Activated T-cell treated with anti-CD3 and anti-CD28 coated beads for 48 hours (primary cell): Measurements from ENCODE around the gene SLC37A1.
A peak's percentile ranks its signal among the peaks of the same experiment; 100 is the strongest.

ENCODE experiments used
- DNase-seq: peaks from one replicate; pipeline ENCODE4 v3.0.0-alpha.2; 2020; ENCODE audit warnings: low read depth

SLC37A1 gene

GRCh38 chr21:42507418-42507817, 6.2 kb upstream of the SLC37A1 start:
- no peak for DNase-seq

GRCh38 chr21:42508371-42508770, 5.3 kb upstream of the SLC37A1 start:
- no peak for DNase-seq

- DNase-seq = no peak
Measured at GRCh38 chr21:42509244-42509643, 4.4 kb upstream of the SLC37A1 start.

GRCh38 chr21:42512346-42513034, 1.2 kb upstream of the SLC37A1 start:
- DNase-seq = no peak

- peak; percentile 60 for DNase-seq
Measured at GRCh38 chr21:42513985-42514882, 582 bp downstream of the SLC37A1 start.

GRCh38 chr21:42514883-42515228, 1.2 kb downstream of the SLC37A1 start:
- DNase-seq = no peak

GRCh38 chr21:42515708-42516502, 2.3 kb downstream of the SLC37A1 start:
- DNase-seq = no peak

GRCh38 chr21:42518215-42518614, 4.6 kb downstream of the SLC37A1 start:
- DNase-seq = no peak

GRCh38 chr21:42518626-42519025, 5.0 kb downstream of the SLC37A1 start:
- no peak for DNase-seq

- DNase-seq = no peak
Measured at GRCh38 chr21:42520628-42521253, 7.1 kb downstream of the SLC37A1 start.

- no peak for DNase-seq
Measured at GRCh38 chr21:42521384-42521783, 7.7 kb downstream of the SLC37A1 start.

- no peak for DNase-seq
Measured at GRCh38 chr21:42521805-42522204, 8.2 kb downstream of the SLC37A1 start.

GRCh38 chr21:42522271-42522670, 8.6 kb downstream of the SLC37A1 start:
- DNase-seq = no peak

GRCh38 chr21:42522771-42523170, 9.1 kb downstream of the SLC37A1 start:
- no peak for DNase-seq

GRCh38 chr21:42523211-42523610, 9.6 kb downstream of the SLC37A1 start:
- no peak for DNase-seq

GRCh38 chr21:42523941-42524340, 10.3 kb downstream of the SLC37A1 start:
- no peak for DNase-seq

GRCh38 chr21:42524341-42525028, 10.8 kb downstream of the SLC37A1 start:
- peak; percentile 25 for DNase-seq

GRCh38 chr21:42525029-42525581, 11.5 kb downstream of the SLC37A1 start:
- DNase-seq = no peak

GRCh38 chr21:42525676-42526378, 12.2 kb downstream of the SLC37A1 start:
- DNase-seq = no peak

GRCh38 chr21:42526379-42526727, 12.7 kb downstream of the SLC37A1 start:
- no peak for DNase-seq

- DNase-seq = no peak
Measured at GRCh38 chr21:42527127-42527488, 13.5 kb downstream of the SLC37A1 start.
